Measurements from ENCODE around the gene TRPM5.

The TRPM5 gene

DNA sequence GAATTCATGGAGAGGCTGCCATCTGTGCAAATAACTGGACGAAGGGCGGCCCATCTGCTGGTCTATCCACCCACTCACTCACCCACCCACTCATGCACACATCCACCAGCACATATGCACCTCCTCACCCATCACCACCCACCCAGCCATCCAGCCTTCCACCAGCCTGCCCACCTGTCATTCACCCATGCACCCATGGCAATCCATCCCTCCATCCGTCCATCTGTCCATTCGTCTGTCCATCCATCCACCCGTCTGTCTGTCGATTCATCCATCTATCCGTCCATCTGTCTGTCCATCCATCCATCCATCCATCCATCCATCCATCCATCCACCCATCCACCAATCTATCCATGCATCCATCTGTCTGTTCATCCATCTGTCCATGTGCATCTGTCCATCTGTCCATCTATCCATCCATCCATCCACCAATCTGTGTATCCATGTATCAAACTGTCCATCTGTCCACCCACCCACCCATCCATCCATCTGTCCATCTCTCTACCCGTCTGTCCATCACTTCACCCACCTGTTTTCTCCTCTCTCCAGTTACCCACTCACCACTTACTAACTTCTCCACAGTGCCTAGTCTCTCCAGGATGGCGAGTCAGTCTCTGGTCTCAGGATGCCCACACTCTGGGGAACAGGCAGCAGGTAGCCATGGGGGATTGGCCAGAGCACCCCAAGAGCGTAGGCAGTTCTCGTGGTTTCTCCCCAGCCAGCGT is 8.9 kb downstream of the TRPM5 start:
- no peak for DNase-seq

GRCh38 chr11:2434506-2435255 is 9.6 kb downstream of the TRPM5 start:
- DNase-seq, result no peak

DNA sequence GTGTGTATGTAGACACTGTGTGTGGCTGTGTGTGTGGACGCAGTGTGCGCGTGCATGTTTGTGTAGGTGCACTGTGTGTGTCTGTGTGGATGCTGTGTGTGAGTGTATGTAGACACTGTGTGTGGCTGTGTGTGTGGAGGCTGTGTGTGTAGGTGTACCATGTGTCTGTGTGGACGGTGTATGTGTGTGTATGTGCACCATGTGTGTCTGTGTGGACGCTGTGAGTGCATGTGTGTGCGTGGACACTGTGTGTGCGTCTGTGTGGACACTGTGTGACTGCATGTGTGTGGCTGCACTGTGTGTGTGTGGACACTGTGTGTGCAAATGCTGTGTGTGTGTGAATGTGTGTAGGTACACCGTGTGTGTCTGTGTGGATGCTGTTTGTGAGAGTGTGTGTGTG is 10.3 kb downstream of the TRPM5 start:
- no peak for DNase-seq

DNA sequence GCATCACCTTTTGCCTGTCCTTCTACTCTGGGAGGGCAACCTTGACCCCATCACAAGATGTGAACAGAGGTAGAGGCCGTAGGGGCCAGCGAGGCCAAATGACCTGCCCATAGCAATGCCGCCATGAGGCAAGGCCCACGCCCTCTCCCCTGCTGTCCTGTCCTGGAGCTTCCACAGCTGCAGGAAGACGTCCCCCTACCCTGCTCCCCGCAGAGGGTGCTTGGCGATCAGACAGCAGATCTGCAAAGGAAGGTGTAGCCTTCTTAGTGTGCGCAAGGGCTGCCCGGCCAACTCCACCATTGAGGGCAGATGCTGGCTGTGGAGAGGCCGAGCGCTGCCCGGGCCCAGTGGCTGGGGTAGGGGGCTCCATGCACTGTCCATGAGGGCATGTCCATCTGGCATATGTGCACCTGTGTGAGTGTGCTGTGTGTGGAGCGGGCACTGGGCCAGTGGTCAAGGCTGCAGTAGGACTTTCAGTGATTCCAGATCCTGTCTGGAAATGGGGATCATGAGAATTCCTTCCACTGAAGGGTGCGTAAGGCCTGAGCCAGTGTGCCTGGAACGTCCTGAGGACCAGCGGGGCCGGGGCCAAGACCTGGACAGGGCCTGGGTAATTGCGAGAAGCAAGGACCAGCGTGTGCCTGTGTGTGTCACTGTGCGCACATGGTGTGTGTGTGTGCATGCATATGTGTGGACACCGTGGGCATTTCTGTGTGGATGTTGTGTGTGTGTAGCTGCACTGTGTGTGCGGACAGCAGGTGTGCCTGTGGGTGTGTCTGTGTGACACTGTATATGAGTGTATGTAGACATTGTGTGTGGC is 11.0 kb downstream of the TRPM5 start:
- DNase-seq, result no peak

GRCh38 chr11:2432628-2433071 is 11.7 kb downstream of the TRPM5 start:
- no peak for DNase-seq

GRCh38 chr11:2432171-2432621 is 12.1 kb downstream of the TRPM5 start:
- DNase-seq, result no peak

DNA sequence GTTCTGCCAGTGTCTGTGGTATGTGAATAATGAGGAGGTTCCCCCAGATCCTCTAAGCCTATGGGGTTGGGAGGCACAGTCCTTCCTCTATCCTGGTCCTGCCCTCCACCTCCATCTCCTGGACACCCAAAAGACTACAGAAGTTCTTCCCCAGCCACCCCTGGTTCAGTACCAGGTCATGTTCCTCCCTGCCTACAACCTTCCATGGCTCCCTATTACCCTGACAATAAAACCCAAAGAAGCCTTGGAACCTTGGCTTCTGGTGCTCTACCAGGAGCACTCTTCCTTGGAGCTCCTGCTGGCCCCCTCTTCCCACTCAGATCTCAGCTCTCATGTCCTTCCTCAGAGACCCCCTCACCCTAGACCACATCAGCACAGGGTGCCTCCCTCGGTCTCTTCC is 12.9 kb downstream of the TRPM5 start:
- no peak for DNase-seq

- DNase-seq, result peak; percentile 50
Observed at GRCh38 chr11:2428322-2428795, 16.0 kb downstream of the TRPM5 start.

DNA sequence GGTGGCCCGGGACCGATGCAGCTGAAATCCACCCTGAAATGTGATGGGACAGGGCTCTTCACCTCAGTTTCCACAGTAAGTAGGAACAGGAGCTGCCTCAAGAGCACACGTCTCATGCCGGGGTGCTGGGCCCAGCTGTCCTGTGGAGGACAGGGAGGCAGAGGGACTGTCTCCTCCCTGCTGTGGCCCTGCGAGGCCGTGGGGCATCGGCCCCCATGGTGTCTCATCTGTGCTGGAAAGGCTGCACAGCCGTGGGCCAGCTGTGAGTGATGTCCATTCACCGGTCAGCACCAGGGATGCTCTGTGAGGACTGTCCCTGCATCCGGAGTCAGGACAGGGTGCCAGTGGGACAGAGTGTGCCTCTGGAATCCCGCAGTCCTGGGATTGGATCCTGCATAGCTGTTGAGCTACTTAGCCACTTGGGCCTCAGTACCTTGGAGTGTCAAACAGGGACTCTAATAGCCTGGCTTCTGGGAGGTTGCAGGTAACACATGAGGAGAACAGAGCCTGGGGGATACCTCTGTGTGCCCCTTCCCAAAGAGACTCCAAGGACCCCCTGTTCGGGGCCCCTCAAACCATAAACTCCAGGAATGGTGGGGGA is 16.5 kb downstream of the TRPM5 start:
- no peak for DNase-seq

- DNase-seq, result no peak
Observed at GRCh38 chr11:2426826-2427521, 17.3 kb downstream of the TRPM5 start.

DNA sequence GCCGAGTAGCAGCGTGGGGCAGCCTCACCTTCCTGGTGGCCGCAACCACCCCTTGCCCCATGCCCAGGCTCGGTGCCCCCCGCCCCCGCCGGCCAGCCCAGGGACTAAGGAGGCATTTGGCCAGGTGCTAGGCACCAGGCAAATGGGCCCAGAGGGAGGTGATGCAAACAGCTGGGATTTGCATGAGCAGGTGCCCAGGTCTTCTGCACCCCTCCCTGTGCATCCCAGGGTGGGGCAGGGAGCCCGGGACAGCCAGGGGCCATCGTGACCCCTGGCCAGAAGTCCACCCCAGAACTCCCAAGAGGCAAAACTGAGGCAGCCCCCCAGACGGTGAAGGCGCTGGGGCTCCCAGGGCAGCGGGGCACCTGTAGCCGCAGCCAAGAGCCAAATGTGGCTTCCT is 18.1 kb downstream of the TRPM5 start:
- DNase-seq, result no peak

DNA sequence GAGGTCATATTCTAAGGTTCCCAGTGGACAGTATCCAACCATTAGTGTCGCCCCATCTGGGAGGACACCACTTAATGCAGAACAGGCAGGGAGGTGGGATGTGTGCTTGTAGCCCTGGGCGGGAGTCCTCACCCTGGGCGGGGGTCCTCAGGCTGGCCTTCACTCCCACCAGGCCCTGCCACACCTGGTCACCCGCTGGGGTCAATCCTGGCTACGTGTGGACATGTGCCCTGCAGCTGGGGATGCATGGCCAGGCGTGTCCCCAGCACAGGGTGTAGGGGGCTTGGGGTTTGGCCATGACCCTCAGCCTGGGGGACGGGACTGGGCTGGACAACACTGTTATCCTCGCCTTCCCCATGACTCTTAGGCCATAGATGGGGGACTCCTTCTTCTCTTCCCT is 18.8 kb downstream of the TRPM5 start:
- no peak for DNase-seq

DNA sequence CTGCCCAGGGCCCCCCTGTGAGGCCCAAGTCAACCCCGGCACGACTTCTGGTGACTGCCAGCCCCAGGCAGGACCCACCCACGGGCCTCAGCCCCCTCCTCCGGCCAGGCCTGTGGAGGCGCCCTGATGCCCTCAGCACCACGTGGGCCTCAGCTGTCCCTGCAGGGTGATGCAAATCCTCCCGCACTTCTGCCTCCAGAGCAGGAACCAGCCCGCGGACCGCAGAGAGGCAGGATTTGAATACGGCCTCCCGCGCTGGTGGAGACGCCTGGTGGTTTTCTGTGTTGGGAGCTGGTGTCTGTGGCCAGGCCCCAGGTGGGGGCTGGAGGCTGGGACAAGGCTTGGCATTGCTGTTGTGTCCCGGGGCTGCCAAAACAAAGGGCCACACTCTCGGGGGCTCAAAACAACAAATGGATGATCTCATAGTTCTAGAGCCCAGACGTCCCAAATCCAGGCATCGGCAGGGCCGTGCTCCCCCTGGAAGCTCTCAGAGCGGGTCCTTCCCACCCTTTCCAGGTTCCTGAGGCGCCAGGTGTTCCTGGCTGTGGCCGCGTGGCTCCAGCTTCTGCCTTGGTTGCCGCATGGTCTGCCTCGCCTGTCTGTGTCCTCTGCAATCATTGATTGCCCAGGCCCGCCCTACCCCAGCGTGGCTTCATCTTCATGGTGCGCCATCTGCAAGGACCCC is 19.4 kb downstream of the TRPM5 start:
- no peak for DNase-seq

GRCh38 chr11:2423157-2424025 is 20.9 kb downstream of the TRPM5 start:
- no peak for DNase-seq

DNA sequence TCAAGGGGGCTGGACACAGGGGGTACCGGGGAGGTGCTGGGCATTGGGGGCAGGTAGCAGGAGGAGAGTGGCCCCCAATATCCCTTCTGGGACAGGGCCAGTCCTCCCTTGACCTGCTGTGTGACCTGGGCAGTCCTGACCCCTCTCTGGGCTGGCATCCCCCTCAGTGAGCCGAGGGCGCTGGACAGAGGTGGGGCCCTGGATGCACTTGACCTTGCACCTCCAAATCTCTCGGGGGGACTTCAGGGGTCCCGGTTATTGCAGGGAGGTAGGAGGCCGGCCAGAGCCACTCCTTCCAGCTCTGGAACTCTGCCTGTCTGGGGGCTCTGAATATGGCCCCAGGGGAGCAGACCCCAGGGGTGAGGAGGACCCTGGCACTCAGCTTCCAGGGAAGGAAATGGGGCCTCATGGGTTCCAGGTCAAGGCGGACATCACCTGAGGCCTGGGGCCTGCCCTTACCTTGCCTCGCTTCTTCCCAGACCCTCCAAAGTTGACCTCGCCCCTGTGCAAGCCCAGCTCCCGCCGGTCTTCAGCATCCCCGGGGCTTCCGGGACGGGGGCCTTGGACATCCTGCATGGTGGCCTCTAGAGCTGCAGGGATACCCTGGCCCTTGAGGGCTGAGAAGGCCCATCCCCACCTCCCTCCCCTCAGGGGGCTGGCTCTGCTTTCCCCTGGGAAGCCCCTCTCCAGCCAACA is 21.7 kb downstream of the TRPM5 start:
- no peak for DNase-seq

- DNase-seq, result no peak
Observed at GRCh38 chr11:2421996-2422395, 22.3 kb downstream of the TRPM5 start.

DNA sequence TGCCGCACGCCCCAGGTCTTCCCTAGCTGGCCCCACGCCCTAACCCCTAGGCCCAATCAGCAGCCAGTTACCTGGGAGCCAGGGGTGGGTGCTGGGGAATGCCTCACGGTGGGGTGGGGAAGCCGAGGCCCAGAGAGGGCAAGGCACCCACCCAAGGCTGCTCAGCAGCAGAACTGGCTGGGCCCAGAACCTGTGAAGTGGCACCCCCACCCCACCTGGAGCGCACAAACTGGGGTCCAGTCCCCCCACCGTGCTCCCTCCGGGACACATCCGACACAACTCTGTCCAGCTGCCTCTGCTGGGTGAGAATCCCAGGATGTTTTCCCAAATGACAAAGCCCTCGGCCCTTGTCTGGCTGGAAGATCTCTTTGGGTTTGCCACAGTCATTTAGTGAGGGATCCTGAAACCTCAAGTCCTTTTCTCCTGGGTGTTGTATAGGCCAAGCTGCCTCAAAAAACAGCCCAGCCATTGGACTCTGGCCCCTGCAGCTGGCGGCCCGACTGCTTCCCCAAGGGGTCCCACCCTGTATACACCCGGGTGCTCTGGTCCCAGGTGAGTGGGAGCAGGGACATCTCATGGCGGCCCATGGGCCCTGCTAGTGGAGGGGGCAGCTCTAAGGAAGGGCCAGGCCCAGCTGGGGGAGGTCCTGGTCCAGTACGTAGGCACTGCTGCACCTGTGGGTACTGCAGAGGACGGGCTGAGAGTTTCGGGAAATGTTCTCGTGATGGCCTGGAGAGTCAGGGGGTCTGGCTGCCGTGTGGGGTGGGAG is 22.9 kb downstream of the TRPM5 start:
- no peak for DNase-seq

- peak; percentile 31 for DNase-seq
Observed at GRCh38 chr11:2420502-2421225, 23.6 kb downstream of the TRPM5 start.
